ENCODE results near the gene GMDS. TPM values are rescaled to one million over a fixed set of nuclear protein-coding genes. Genes with fewer than 3 reads are reported as not detected.

GMDS gene
- total RNA-seq, 1 donor from 2014 or later: 17.9 TPM

DNA sequence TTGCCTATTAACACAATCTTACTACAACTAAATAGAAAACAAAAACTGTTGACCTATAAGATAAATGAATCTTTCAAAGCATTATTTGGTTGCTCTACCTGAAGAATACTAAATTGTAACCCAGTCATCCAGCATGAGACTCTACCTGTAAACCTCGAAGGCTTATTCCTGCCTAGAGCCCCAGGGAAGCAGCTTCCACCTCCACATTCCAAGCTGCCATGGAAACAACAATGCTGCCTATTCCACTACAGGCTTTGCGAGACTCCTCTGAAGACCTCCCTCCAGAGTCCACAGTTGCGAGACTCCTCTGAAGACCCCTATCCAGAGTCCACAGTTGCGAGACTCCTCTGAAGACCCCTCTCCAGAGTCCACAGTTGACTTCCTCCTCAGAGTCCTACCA is 15.7 kb downstream of the GMDS start:
- no peak overlapping the region for H3K4me3 ChIP-seq (ENCODE audit: low read depth, low read length)
- TF ChIP-seq, protein P1, sequence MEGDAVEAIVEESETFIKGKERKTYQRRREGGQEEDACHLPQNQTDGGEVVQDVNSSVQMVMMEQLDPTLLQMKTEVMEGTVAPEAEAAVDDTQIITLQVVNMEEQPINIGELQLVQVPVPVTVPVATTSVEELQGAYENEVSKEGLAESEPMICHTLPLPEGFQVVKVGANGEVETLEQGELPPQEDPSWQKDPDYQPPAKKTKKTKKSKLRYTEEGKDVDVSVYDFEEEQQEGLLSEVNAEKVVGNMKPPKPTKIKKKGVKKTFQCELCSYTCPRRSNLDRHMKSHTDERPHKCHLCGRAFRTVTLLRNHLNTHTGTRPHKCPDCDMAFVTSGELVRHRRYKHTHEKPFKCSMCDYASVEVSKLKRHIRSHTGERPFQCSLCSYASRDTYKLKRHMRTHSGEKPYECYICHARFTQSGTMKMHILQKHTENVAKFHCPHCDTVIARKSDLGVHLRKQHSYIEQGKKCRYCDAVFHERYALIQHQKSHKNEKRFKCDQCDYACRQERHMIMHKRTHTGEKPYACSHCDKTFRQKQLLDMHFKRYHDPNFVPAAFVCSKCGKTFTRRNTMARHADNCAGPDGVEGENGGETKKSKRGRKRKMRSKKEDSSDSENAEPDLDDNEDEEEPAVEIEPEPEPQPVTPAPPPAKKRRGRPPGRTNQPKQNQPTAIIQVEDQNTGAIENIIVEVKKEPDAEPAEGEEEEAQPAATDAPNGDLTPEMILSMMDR (conservative IDR thresholded peaks at IDR 0.05; ENCODE audit: low read depth, low read length): no peak
- DNase-seq (ENCODE audit: low read depth): no peak

DNA sequence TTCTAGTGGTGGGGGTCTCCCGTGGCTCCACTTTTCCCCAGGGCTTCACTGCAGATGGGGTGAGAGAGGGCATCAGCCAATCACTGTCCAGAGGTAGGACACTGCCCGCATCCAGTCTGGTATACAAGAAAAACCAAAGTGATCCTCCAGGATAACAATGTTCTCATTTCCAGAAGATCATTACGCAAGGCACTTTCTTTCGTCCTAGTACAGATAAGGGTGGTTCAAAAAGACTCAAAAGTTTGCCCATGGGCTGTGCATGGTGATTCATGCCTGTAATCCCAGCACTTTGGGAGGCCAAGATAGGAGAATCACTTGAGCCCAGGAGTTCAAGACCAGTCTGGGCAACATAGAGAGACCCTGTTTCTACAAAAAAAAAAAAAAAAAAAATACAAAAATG is 16.4 kb downstream of the GMDS start:
- no peak overlapping the region for H3K4me3 ChIP-seq (ENCODE audit: low read depth, low read length)
- no peak for DNase-seq (ENCODE audit: low read depth)
- TF ChIP-seq, protein P1 (conservative IDR thresholded peaks at IDR 0.05; ENCODE audit: low read depth, low read length): no peak

DNA sequence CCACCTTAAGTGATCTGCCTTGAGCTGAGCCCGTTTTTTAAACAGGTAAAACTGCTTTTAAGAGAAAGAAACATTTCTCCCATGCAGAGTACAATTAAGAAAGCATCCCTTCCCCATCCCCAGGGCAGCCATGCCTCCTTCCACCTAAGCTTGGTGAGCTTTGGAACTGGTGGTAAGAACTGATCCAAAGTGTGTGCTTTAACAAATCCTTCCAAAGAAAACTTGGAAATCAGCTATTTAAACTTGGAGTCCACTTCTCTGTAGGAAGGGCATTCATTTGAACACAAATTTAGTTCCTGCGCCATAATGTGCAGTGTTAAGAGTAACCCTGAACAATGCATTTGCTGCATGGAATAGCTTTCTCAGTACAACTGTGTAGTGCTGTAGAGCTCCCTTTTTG is 17.0 kb downstream of the GMDS start:
- TF ChIP-seq, protein P1 (conservative IDR thresholded peaks at IDR 0.05; ENCODE audit: low read depth, low read length): no peak
- DNase-seq (ENCODE audit: low read depth): no peak
- no peak overlapping the region for H3K4me3 ChIP-seq (ENCODE audit: low read depth, low read length)

DNA sequence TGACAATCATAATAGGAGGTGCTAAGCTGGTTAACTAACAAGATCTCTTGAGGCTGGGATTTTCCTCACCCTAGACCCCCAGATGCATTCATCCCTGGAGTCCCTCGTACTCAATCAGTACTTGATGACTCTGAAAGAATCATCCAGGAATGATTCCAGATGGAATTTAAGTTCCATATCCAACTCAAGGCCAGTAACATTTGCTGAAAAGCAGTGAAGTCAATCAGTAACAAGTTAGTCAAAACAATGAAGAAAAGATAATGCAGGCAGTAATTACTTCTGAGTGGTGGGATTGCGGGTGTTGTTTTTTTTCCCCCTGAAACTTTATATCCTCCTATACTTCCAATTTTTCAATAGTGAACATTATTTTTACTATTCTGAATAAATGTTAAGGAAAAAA is 18.6 kb downstream of the GMDS start:
- DNase-seq (ENCODE audit: low read depth): no peak
- H3K4me3 ChIP-seq (ENCODE audit: low read depth, low read length): no peak overlapping the region
- TF ChIP-seq, protein P1 (conservative IDR thresholded peaks at IDR 0.05; ENCODE audit: low read depth, low read length): no peak

DNA sequence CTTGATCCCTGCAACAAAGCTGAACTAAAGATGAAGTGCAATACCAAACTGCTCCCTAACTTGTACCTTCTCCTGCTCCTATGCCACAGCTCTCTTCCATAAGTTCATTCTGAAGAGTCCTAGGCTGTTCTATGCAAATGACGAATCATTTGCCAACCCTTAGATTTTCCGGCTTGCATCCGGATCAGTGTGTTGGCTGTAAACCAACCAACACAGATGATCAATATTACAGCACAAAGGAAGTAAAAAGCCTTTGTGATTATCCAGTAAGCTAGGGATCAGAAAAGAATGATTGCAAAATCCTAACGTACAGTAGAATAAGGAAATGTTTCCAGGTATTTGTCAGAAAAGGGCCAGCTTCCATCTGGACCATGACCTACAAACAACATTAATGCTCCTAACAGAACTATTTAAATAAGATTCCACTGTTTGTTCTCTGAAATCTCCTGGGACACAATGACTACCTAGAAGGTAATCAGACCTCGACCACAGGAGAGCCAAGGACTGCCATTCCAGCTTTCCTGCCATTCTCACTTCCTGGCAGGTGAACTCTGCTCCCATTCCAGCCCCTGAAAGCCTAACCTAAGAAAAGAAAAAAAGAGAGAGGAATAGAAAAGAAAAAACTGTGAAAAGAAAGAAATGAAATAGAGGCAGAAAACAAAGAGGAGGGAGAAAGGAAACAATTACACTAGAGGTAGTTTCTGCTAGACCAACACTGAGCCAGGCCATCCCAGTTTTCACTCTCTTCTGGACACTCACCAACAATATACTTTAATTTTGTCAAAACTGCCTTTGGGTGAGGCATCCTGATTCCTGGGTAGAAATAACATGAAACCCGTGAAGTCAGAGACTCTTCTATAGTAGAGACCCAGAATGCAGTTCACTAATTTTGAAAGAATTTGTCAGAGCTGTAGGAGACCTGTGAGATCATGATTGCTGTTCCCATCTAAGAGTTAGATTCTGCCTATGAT is 19.7 kb downstream of the GMDS start:
- TF ChIP-seq, protein P1 (conservative IDR thresholded peaks at IDR 0.05; ENCODE audit: low read depth, low read length): no peak
- no peak for DNase-seq (ENCODE audit: low read depth)

DNA sequence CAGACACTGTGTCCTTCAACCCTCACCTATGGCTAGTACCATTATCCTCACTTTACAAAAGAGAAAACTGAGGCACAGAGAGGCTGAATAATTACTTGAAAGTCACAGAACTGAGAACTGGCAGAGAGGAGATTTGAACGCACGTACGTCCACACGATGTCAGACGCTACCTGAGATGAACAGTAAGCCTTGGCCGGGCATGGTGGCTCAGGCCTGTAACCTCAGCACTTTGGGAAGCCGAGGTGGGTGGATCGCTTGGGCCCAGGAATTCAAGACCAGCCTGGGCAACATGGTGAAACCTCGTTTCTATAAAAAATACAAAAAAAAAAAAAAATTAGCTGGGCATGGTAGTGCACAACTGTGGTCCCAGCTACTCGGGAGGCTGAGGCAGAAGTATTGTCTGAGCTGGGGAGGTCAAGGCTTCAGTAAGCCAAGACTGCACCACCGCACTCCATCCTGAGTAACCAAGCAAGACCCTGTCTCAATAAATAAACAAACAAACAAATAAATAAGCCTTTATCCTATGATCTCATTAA is 20.5 kb downstream of the GMDS start:
- no peak overlapping the region for H3K4me3 ChIP-seq (ENCODE audit: low read depth, low read length)
- TF ChIP-seq, protein P1 (conservative IDR thresholded peaks at IDR 0.05; ENCODE audit: low read depth, low read length): no peak
- no peak for DNase-seq (ENCODE audit: low read depth)

More for the DNA sequence above, 19.7 kb downstream of the GMDS start:
- no peak overlapping the region for H3K4me3 ChIP-seq (ENCODE audit: low read depth, low read length)
